WERI-Rb-1 (cell line): ENCODE measurements around the gene SEC14L2.

ENCODE experiments used
- DNase-seq: peaks from one replicate; pipeline ENCODE4 v3.0.0-alpha.2; 2020
- H3K27ac ChIP-seq: fragments of 250-450 bp; sonication (Bioruptor Pico); 2 replicates; pipeline ENCODE4 v1.5.1; 2020; ENCODE audit warnings: mild to moderate bottlenecking, moderate library complexity
- H3K27me3 ChIP-seq: fragments of 250-450 bp; sonication (Bioruptor Pico); 2 replicates; pipeline ENCODE4 v1.5.1; 2021; ENCODE audit warnings: mild to moderate bottlenecking, low read depth, moderate library complexity; ENCODE audit not compliant: insufficient read depth, severe bottlenecking
- H3K36me3 ChIP-seq: fragments of 250-450 bp; sonication (Bioruptor Pico); 2 replicates; pipeline ENCODE4 v1.5.1; 2020; ENCODE audit warnings: mild to moderate bottlenecking, moderate library complexity
- H3K4me3 ChIP-seq: 2 replicates; pipeline ENCODE4 v1.5.1; 2011; ENCODE audit warnings: low read depth, mild to moderate bottlenecking, control low read depth, low read length
- H3K9me3 ChIP-seq: fragments of 250-450 bp; sonication (Bioruptor Pico); 2 replicates; pipeline ENCODE4 v1.5.1; 2021; ENCODE audit warnings: mild to moderate bottlenecking, moderate library complexity; ENCODE audit not compliant: severe bottlenecking
- TF ChIP-seq, protein P1 (sequence below): IDR thresholded peaks from 2 replicates; pipeline ENCODE4 v1.5.1; 2011; ENCODE audit warnings: low read depth, mild to moderate bottlenecking, control low read depth, inconsistent platforms, low read length

SEC14L2 gene

DNA sequence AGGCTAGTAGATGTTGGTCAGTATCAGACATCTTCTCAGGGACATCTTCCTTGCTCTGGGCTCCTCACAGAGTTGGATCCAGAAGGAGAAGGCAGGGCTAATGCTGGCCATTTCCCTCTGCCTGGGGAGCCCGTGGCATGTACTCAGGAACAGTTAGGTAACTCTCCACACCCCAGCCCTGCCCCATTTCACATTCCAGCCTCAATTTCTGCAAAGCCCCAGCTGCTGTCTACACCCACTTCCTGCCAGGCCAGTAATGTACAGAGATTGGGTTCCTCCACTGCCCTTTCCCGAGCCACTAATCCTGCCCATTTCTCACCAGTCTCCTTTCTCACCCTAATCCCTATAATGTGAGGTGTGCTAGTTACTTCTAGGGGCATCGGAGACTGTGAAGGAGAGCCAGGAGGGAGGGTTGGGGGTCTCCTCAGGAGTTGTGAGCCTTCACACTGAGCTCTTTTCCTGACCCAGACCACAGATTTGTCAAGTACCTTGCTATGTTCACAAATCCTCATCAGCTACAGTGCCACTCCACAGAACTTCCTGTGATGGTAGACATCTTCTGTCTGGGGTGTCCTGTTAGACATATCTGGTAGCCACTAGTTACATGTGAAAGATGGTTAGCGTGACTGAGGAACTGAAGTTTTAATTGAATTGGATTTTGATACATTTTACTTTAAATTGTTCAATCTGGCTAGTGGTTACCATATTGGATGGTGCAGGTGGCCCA is 76.3 kb downstream of the SEC14L2 start:
- no peak for DNase-seq
- TF ChIP-seq, protein P1, sequence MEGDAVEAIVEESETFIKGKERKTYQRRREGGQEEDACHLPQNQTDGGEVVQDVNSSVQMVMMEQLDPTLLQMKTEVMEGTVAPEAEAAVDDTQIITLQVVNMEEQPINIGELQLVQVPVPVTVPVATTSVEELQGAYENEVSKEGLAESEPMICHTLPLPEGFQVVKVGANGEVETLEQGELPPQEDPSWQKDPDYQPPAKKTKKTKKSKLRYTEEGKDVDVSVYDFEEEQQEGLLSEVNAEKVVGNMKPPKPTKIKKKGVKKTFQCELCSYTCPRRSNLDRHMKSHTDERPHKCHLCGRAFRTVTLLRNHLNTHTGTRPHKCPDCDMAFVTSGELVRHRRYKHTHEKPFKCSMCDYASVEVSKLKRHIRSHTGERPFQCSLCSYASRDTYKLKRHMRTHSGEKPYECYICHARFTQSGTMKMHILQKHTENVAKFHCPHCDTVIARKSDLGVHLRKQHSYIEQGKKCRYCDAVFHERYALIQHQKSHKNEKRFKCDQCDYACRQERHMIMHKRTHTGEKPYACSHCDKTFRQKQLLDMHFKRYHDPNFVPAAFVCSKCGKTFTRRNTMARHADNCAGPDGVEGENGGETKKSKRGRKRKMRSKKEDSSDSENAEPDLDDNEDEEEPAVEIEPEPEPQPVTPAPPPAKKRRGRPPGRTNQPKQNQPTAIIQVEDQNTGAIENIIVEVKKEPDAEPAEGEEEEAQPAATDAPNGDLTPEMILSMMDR: no peak
- H3K27me3 ChIP-seq: no peaks in the 10 kb centered on the region
- H3K36me3 ChIP-seq: no peaks in the 10 kb centered on the region
- H3K4me3 ChIP-seq: no peak overlapping the region
- H3K9me3 ChIP-seq: no peaks in the 10 kb centered on the region
- no peak overlapping the region for H3K27ac ChIP-seq

DNA sequence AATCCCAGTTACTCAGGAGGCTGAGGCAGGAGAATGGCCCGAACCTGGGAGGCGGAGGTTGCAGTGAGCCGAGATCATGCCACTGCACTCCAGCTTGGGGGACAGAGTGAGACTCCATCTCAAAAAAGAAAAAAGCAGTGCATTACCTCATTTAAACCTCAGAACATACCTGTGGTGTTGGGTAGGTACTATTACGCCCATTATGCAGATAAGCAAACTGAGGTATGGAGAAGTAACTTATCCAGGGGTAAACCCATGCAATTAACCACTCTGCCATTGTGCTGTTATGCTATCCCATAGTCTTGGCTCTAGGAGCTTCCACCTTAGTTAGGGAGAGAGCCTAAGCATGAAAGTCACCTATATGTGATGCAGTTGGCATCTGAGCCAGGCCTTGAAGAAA is 77.3 kb downstream of the SEC14L2 start:
- DNase-seq: no peak
- Histone ChIP-seq H3K9me3 (no peaks in the 10 kb centered on the region), H3K27me3 (no peaks in the 10 kb centered on the region), H3K4me3 (no peak overlapping the region), H3K27ac (no peak overlapping the region), H3K36me3 (no peaks in the 10 kb centered on the region)
- TF ChIP-seq, protein P1: no peak
